Measurements from ENCODE around the gene SNTG2. TPM values are rescaled to one million over a fixed set of nuclear protein-coding genes. Genes with fewer than 3 reads are reported as not detected.
A peak's percentile ranks its signal among the peaks of the same experiment; 100 is the strongest.
"Not testable (repeated sequence)": the region's sequence is repeated elsewhere in the genome, so short reads cannot be mapped to it uniquely, and the experiment has no call there.

SNTG2 gene
- total and polyA plus RNA-seq, 2 experiments from 2014 or later, result 0.66 to 1.0 TPM

DNA sequence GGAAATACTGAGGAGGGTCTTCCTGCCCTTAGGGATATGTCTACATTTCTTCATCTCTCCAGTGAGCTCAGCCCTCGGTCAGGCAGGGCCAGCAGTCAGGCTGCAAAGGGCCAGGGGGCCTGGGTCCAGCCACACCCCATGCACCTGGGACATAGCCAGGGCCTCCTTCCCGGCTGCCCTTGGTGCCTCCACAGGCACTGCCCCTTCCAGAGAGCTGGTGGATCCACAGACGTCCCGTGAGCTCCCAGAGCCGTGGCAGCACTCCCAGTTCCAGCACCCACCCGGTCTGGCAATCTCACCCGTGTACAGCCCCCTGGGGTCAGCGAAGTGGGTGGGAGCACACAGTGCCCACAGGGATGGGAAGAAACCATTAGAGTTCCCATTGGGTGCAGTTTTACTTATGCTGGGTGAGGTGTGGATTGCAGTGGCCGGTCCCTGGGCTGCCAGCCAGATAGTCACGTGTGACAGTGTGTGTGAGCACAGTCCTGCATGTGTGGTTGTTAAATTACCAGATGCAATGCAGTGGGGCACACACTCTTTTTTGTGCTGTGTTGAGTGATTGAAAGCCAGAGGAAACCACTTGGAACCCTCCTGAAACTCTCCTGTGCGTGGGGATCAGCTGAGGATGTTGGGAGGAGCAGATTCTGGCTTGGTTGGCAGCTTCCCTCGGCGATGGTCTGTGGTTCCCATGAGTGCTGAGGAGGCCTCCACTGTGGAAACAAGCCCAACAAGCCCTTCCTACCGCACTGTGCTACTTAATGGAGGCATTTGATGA is 131.0 kb downstream of the SNTG2 start:
- peak in 1 of 2 donors; percentile 48 for DNase-seq (ENCODE audit: low read depth in 1 of 2, low spot score in 1 of 2)
- no peaks in the 10 kb centered on the region for H3K27me3 ChIP-seq

DNA sequence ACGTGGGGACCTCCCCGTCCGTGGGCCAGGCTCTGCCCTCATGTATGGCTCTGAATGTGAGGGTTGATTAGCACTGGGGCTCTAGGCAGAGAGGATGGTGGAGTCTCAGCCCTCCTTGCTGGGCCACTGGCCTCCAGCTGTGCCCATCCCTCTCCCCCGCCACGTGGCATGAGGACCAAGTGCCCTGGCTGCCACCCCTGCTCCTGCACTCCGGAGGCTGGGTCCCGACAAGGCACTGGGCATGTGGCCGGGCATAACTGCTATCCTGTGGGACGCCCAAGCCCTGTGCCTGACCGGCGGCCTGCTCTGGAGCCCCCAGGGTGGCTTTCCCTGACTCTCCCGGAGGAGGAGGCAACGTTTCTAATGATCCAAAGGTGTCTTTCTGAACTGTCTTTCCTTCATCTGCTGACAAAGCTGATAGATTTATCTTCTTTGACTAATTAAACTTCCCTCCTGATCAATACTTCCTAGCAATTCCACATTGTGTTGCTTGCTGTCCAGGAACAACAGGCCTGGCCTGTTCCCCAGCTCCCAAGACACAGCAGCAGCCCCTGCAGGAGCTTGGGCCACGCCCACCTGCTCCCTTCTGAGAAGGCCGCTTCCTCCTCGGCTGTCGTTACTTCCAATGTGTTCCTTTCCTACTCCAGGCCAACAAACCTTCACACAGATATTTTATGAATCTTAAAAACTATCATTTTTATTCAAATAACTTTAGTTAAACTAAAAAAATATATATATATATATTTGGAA is 132.0 kb downstream of the SNTG2 start:
- Histone ChIP-seq H3K36me3 (no peaks in the 10 kb centered on the region), H3K4me3 (no peak overlapping the region), H3K4me1 (ENCODE audit: low read depth) (no peaks in the 10 kb centered on the region), H3K27ac (no peak overlapping the region), H3K9me3 (ENCODE audit: low read depth) (no peaks in the 10 kb centered on the region), H3K27me3 (no peaks in the 10 kb centered on the region)
- TF ChIP-seq, protein P1, sequence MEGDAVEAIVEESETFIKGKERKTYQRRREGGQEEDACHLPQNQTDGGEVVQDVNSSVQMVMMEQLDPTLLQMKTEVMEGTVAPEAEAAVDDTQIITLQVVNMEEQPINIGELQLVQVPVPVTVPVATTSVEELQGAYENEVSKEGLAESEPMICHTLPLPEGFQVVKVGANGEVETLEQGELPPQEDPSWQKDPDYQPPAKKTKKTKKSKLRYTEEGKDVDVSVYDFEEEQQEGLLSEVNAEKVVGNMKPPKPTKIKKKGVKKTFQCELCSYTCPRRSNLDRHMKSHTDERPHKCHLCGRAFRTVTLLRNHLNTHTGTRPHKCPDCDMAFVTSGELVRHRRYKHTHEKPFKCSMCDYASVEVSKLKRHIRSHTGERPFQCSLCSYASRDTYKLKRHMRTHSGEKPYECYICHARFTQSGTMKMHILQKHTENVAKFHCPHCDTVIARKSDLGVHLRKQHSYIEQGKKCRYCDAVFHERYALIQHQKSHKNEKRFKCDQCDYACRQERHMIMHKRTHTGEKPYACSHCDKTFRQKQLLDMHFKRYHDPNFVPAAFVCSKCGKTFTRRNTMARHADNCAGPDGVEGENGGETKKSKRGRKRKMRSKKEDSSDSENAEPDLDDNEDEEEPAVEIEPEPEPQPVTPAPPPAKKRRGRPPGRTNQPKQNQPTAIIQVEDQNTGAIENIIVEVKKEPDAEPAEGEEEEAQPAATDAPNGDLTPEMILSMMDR (IDR thresholded peaks at IDR 0.05; ENCODE audit: low read depth, low read length), result no peak
- DNase-seq (ENCODE audit: low read depth in 1 of 2, low spot score in 1 of 2), result no peak

More for the DNA sequence above, 131.0 kb downstream of the SNTG2 start:
- TF ChIP-seq, protein P1 (IDR thresholded peaks at IDR 0.05; ENCODE audit: low read depth, low read length), result no peak
- H3K9me3 ChIP-seq (ENCODE audit: low read depth), result no peaks in the 10 kb centered on the region
- no peaks in the 10 kb centered on the region for H3K36me3 ChIP-seq
- no peaks in the 10 kb centered on the region for H3K4me1 ChIP-seq (ENCODE audit: low read depth)
- no peak overlapping the region for H3K27ac ChIP-seq
- no peak overlapping the region for H3K4me3 ChIP-seq

DNA sequence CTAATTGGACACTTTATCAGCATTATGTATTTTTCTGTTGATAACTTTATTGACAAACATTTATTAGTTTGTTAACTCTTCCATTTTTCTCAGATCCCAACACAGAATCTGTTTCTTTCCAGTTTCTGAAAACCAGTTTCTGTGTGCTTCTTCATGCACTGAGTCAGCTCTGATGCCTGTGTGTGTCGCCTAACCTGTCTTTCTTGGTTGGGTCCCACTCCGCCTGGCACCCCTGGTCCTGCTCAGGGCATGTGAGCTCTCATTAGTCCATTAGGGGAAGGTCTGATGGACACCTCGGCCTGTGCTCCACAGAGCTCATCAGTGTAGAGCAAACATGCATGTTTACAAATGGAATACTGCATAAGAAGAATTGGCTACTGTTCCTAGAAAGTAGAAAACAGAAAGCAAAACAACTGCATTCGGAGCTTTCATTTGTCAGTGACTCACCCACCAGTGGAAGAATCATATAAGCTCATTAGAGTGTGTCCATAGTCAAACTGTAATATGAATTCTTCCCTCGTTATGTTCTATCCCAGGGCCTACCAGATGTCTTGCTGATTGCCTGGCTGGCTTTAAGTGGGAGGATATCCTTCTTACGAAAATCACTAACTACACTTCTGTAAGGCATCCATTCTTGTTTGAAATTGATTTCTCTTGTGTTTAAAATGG is 137.7 kb downstream of the SNTG2 start:
- no peaks in the 10 kb centered on the region for H3K27me3 ChIP-seq
- H3K9me3 ChIP-seq (ENCODE audit: low read depth), result no peaks in the 10 kb centered on the region
- H3K4me3 ChIP-seq, result no peak overlapping the region
- no peaks in the 10 kb centered on the region for H3K36me3 ChIP-seq
- H3K4me1 ChIP-seq (ENCODE audit: low read depth), result no peaks in the 10 kb centered on the region
- peak in 1 of 2 donors; percentile 0 for DNase-seq (ENCODE audit: low read depth in 1 of 2, low spot score in 1 of 2)
- H3K27ac ChIP-seq, result no peak overlapping the region
- TF ChIP-seq, protein P1 (IDR thresholded peaks at IDR 0.05; ENCODE audit: low read depth, low read length), result no peak

DNA sequence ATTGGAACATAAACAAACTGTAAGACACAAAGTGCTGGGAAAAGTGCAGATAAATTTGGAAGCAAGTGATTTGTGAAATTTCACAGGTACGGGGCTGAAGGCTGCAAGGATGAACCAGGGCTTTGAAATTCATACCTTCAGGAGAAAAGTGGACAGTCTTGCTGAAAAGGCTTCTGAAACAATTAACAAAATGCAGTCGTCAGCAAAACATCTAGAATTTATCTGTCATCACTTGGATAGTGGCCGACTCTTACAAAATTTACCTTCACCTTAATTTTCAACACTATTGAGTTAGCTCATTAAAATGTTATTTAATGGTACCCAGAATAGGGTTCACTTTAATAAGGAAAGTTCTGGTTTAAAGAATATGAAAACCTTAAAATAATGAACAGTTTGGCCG is 138.3 kb downstream of the SNTG2 start:
- TF ChIP-seq, protein P1 (IDR thresholded peaks at IDR 0.05; ENCODE audit: low read depth, low read length), result no peak
- Histone ChIP-seq H3K4me3 (no peak overlapping the region), H3K36me3 (no peaks in the 10 kb centered on the region), H3K9me3 (ENCODE audit: low read depth) (no peaks in the 10 kb centered on the region), H3K27me3 (no peaks in the 10 kb centered on the region), H3K4me1 (ENCODE audit: low read depth) (no peaks in the 10 kb centered on the region), H3K27ac (no peak overlapping the region)
- no peak for DNase-seq (ENCODE audit: low read depth in 1 of 2, low spot score in 1 of 2)

DNA sequence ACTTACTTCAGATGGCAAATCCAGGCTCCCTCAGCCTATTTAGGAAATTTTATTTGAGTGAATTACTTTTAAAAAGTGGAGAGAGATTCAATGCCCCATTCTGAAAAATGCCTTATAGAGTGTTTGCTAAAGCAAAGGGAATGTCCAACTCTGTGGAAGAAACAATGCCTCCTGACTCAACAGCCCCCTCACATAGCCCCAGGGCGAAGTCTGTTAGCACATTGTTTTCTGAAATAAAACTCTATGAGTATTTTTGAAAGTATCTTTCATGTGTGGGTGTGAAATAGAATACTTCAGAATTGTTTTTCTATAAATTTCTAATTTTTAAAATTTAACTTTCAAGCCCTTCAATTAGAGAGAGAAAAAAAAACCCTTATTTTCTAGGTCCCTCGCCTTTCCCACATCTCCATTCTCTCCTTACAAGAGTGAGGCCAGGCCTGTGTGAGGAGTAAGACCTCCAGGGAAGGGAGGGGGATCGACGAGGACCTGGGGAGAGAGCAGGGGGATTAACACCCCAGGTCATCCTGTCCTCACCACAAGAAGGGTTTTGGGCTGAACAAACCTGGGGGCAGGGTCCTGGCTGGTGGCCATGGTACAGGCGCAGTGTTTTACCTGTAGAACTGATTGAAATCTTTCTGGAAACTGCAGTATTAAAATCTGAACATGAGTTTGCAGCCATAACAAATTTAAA is 141.4 kb downstream of the SNTG2 start:
- Histone ChIP-seq H3K36me3 (no peaks in the 10 kb centered on the region), H3K4me1 (ENCODE audit: low read depth) (no peaks in the 10 kb centered on the region), H3K4me3 (no peak overlapping the region), H3K27ac (no peak overlapping the region), H3K27me3 (no peaks in the 10 kb centered on the region), H3K9me3 (ENCODE audit: low read depth) (no peaks in the 10 kb centered on the region)
- TF ChIP-seq, protein P1 (IDR thresholded peaks at IDR 0.05; ENCODE audit: low read depth, low read length), result no peak
- no peak for DNase-seq (ENCODE audit: low read depth in 1 of 2, low spot score in 1 of 2)

DNA sequence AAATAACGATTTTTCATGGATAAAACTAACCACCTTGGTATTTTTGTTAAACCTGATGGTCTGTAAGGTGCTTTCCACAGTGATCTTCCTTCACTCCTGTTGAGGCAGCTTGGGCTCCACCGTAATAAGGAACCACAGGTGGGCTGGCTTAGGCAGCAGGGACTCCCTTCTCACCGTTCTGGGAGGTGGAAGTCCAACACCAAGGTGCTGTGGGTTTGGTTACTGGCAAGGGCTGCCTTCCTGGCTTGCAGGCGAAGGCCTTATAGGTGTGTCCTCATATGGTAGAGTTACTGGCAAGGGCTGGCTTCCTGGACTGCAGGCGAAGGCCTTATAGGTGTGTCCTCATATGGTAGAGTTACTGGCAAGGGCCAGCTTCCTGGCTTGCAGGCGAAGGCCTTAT is 143.0 kb downstream of the SNTG2 start:
- not testable (repeated sequence) for H3K4me1 ChIP-seq (ENCODE audit: low read depth); H3K4me3 ChIP-seq; H3K27me3 ChIP-seq; H3K9me3 ChIP-seq (ENCODE audit: low read depth); H3K36me3 ChIP-seq; H3K27ac ChIP-seq; DNase-seq (ENCODE audit: low read depth in 1 of 2, low spot score in 1 of 2)

All from cardiac muscle cell (in vitro differentiated cells and primary cell).